Lower leg skin (tissue), 3 donors: Measurements from ENCODE around the gene GPR34.

Experiments used
- POLR2A ChIP-seq, 2 donors: fragments of 450-650 bp; IDR thresholded peaks; one replicate each; pipeline ENCODE4 v1.6.1; 2016 to 2017; ENCODE audit warnings: antibody characterized with exemption in 2 of 2, mild to moderate bottlenecking in 1 of 2, moderate library complexity in 1 of 2
- TF ChIP-seq, protein P1 (sequence below), 3 donors: fragments of 450-650 bp; IDR thresholded peaks; one replicate each; pipeline ENCODE4 v1.5.1; 2016; ENCODE audit warnings: antibody characterized with exemption in 3 of 3, mild to moderate bottlenecking in 3 of 3, moderate library complexity in 2 of 3

DNA sequence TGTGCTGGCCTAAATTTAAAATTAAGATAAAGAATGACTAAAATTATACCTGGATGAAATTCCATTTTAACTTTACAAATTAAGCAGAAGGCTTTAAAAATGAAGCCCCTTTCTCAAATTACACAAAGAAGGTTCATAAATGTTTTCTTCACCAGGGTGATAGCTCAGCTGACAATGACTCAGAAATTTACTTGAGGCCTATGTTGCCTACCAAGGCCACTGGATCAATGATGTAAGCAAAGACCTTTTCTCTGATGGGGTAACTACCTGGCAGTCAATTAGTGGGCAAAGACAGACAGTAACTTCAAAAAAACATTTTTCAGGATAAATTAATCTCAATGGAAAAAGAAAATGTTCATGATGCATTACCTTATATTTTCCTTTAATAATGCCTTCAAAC, 23.9 kb upstream of the GPR34 start:
- TF ChIP-seq, protein P1, sequence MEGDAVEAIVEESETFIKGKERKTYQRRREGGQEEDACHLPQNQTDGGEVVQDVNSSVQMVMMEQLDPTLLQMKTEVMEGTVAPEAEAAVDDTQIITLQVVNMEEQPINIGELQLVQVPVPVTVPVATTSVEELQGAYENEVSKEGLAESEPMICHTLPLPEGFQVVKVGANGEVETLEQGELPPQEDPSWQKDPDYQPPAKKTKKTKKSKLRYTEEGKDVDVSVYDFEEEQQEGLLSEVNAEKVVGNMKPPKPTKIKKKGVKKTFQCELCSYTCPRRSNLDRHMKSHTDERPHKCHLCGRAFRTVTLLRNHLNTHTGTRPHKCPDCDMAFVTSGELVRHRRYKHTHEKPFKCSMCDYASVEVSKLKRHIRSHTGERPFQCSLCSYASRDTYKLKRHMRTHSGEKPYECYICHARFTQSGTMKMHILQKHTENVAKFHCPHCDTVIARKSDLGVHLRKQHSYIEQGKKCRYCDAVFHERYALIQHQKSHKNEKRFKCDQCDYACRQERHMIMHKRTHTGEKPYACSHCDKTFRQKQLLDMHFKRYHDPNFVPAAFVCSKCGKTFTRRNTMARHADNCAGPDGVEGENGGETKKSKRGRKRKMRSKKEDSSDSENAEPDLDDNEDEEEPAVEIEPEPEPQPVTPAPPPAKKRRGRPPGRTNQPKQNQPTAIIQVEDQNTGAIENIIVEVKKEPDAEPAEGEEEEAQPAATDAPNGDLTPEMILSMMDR (IDR thresholded peaks at IDR 0.05): no peak
- no peak for TF ChIP-seq POLR2A (IDR thresholded peaks at IDR 0.05)
